ENCODE measurements around the gene ARHGAP6.
"Not testable (repeated sequence)": the region's sequence is repeated elsewhere in the genome, so short reads cannot be mapped to it uniquely, and the experiment has no call there.

DNA sequence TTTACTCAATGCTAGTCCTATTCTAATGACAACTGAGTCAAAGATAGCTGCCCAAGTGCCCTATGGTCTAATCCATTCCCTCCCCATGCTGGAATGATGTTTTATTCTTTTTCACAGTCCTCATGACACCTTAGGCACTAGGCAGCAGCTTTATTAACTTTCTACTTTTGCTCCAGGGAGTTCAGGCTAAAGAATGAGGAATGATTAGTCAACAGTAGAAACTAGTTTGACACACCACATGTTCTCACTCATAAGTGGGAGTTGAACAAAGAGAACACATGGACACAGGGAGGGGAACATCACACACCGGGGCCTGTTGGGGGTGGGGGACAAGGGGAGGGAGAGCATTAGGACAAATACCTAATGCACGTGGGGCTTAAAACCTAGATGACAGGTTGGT is 309.8 kb downstream of the ARHGAP6 start:
- TF ChIP-seq, protein P1, sequence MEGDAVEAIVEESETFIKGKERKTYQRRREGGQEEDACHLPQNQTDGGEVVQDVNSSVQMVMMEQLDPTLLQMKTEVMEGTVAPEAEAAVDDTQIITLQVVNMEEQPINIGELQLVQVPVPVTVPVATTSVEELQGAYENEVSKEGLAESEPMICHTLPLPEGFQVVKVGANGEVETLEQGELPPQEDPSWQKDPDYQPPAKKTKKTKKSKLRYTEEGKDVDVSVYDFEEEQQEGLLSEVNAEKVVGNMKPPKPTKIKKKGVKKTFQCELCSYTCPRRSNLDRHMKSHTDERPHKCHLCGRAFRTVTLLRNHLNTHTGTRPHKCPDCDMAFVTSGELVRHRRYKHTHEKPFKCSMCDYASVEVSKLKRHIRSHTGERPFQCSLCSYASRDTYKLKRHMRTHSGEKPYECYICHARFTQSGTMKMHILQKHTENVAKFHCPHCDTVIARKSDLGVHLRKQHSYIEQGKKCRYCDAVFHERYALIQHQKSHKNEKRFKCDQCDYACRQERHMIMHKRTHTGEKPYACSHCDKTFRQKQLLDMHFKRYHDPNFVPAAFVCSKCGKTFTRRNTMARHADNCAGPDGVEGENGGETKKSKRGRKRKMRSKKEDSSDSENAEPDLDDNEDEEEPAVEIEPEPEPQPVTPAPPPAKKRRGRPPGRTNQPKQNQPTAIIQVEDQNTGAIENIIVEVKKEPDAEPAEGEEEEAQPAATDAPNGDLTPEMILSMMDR (conservative IDR thresholded peaks at IDR 0.05; ENCODE audit: low read depth, low read length), result not testable (repeated sequence)
- not testable (repeated sequence) for TF ChIP-seq POLR2A (IDR thresholded peaks at IDR 0.05; ENCODE audit: low read depth, low read length); BHLHE40 (IDR thresholded peaks at IDR 0.05; ENCODE audit: low read depth, low read length); RAD21 (IDR thresholded peaks at IDR 0.05; ENCODE audit: low read length); CHD1 (IDR thresholded peaks at IDR 0.05; ENCODE audit: low read depth, low read length); SMC3 (IDR thresholded peaks at IDR 0.05; ENCODE audit: low read depth, low read length); FOS (IDR thresholded peaks at IDR 0.05; ENCODE audit: low read depth, low read length)
- TF ChIP-seq, protein P2, sequence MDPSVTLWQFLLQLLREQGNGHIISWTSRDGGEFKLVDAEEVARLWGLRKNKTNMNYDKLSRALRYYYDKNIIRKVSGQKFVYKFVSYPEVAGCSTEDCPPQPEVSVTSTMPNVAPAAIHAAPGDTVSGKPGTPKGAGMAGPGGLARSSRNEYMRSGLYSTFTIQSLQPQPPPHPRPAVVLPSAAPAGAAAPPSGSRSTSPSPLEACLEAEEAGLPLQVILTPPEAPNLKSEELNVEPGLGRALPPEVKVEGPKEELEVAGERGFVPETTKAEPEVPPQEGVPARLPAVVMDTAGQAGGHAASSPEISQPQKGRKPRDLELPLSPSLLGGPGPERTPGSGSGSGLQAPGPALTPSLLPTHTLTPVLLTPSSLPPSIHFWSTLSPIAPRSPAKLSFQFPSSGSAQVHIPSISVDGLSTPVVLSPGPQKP (IDR thresholded peaks at IDR 0.05; ENCODE audit: borderline replicate concordance, low read depth, low read length), result not testable (repeated sequence)
- TF ChIP-seq, protein P3, sequence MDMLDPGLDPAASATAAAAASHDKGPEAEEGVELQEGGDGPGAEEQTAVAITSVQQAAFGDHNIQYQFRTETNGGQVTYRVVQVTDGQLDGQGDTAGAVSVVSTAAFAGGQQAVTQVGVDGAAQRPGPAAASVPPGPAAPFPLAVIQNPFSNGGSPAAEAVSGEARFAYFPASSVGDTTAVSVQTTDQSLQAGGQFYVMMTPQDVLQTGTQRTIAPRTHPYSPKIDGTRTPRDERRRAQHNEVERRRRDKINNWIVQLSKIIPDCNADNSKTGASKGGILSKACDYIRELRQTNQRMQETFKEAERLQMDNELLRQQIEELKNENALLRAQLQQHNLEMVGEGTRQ (IDR thresholded peaks at IDR 0.05; ENCODE audit: low read depth, low read length), result not testable (repeated sequence)
